SH-SY5Y (cell line): ENCODE results near the gene PARVB.

Source experiments
- GATA2 ChIP-seq: IDR thresholded peaks from 2 replicates; pipeline ENCODE4 v1.6.1; 2011; ENCODE audit warnings: mild to moderate bottlenecking, low read depth, low read length
- GATA3 ChIP-seq: IDR thresholded peaks from 2 replicates; pipeline ENCODE4 v1.6.1; 2011; ENCODE audit warnings: low read depth, mild to moderate bottlenecking, low read length, moderate library complexity

GRCh38 chr22:44130076-44130711 lies 106.1 kb downstream of the PARVB start:
- TF ChIP-seq GATA2: no peak
- no peak for TF ChIP-seq GATA3
